IMR-90 (cell line): ENCODE results near the gene CD276. TPM values are rescaled to one million over a fixed set of nuclear protein-coding genes. Genes with fewer than 3 reads are reported as not detected.

Source experiments
- ATAC-seq: fragments of 200-7000 bp; cut with Tn5 transposase; 2 replicates; pipeline ENCODE4 v1.9.1; 2020; ENCODE audit warnings: low read depth, mild to moderate bottlenecking, moderate library complexity
- BruUV-seq: library from RNA; stranded (reverse); fragments of 400-500 nt; replicated peaks from 2 replicates; lab custom pipeline; 2021; lab: Mats Ljungman, UMichigan
- CTCF ChIA-PET: fragments of 300-600 bp; formaldehyde crosslinking; extraction: SDS; loops from one replicate; lab custom pipeline; 2021; ENCODE audit warnings: antibody characterized with exemption; lab: Yijun Ruan, JAX
- POLR2A ChIA-PET: fragments of 300-600 bp; sonication (Branson Sonifier 250); formaldehyde crosslinking; loops from one replicate; lab custom pipeline; 2022; ENCODE audit warnings: antibody characterized with exemption; ENCODE audit not compliant: unreplicated experiment; lab: Charles Lee
- DNase-seq: peaks from one replicate; pipeline ENCODE4 v3.0.0; 2013
- H2AFZ ChIP-seq: replicated peaks from 2 replicates; pipeline ENCODE3; 2013; ENCODE audit warnings: low read length, mild to moderate bottlenecking; ENCODE audit not compliant: poor library complexity
- H2AK5ac ChIP-seq: 2 replicates; pipeline ENCODE4 v1.6.1; 2013; ENCODE audit warnings: low read depth, low read length, inconsistent platforms
- H2AK9ac ChIP-seq: replicated peaks from 2 replicates; pipeline ENCODE3; 2013; ENCODE audit warnings: mild to moderate bottlenecking, low read depth, low read length, moderate library complexity; ENCODE audit not compliant: poor library complexity
- H2BK120ac ChIP-seq: 2 replicates; pipeline ENCODE4 v1.6.1; 2013; ENCODE audit warnings: low read depth, low read length, inconsistent platforms
- H2BK15ac ChIP-seq: 3 replicates; pipeline ENCODE4 v1.6.1; 2013; ENCODE audit warnings: low read depth, low read length, inconsistent platforms
- H2BK20ac ChIP-seq: 2 replicates; pipeline ENCODE4 v1.6.1; 2013; ENCODE audit warnings: low read depth, mild to moderate bottlenecking, inconsistent platforms, low read length, moderate library complexity
- H2BK5ac ChIP-seq: 2 replicates; pipeline ENCODE4 v1.6.1; 2013; ENCODE audit warnings: mild to moderate bottlenecking, low read depth, low read length, inconsistent platforms; ENCODE audit not compliant: poor library complexity, severe bottlenecking
- H3K14ac ChIP-seq: replicated peaks from 2 replicates; pipeline ENCODE4 v1.6.1; 2013; ENCODE audit warnings: low read depth, low read length, inconsistent platforms
- H3K18ac ChIP-seq: 2 replicates; pipeline ENCODE4 v1.6.1; 2013; ENCODE audit warnings: low read depth, low read length, control low read depth
- H3K23ac ChIP-seq: 2 replicates; pipeline ENCODE4 v1.6.1; 2013; ENCODE audit warnings: low read depth, low read length, inconsistent platforms
- H3K27ac ChIP-seq: 2 replicates; pipeline ENCODE4 v1.5.1; 2013; ENCODE audit warnings: mild to moderate bottlenecking, control low read depth, low read length; ENCODE audit not compliant: insufficient read depth
- H3K27me3 ChIP-seq: 2 replicates; pipeline ENCODE4 v1.6.1; 2013; ENCODE audit warnings: low read length; ENCODE audit not compliant: control insufficient read depth, insufficient read depth
- H3K36me3 ChIP-seq: 2 replicates; pipeline ENCODE4 v1.6.1; 2013; ENCODE audit warnings: low read length, mixed read lengths; ENCODE audit not compliant: control insufficient read depth, insufficient read depth
- H3K4ac ChIP-seq: 2 replicates; pipeline ENCODE4 v1.6.1; 2013; ENCODE audit warnings: low read depth, low read length, inconsistent platforms
- H3K4me1 ChIP-seq: 2 replicates; pipeline ENCODE4 v1.6.1; 2013; ENCODE audit warnings: low read length, mixed read lengths; ENCODE audit not compliant: control insufficient read depth, insufficient read depth
- H3K4me2 ChIP-seq: 2 replicates; pipeline ENCODE4 v1.6.1; 2013; ENCODE audit warnings: low read depth, mild to moderate bottlenecking, control low read depth, low read length, moderate library complexity
- H3K4me3 ChIP-seq: 2 replicates; pipeline ENCODE4 v1.5.1; 2013; ENCODE audit warnings: low read depth, mild to moderate bottlenecking, control low read depth, low read length, moderate library complexity; ENCODE audit not compliant: insufficient read depth
- H3K56ac ChIP-seq: 2 replicates; pipeline ENCODE4 v1.6.1; 2013; ENCODE audit warnings: low read length, inconsistent platforms; ENCODE audit not compliant: insufficient read depth; ENCODE audit errors: extremely low read depth
- H3K79me1 ChIP-seq, 2 experiments: 2 replicates each; pipeline ENCODE4 v1.6.1; 2013; ENCODE audit warnings: low read length in 2 of 2, inconsistent platforms in 1 of 2, low read depth in 1 of 2
- H3K9ac ChIP-seq: 2 replicates; pipeline ENCODE4 v1.6.1; 2013; ENCODE audit warnings: low read depth, low read length, control low read depth
- H3K9me1 ChIP-seq: 2 replicates; pipeline ENCODE4 v1.6.1; 2013; ENCODE audit warnings: low read length, inconsistent platforms; ENCODE audit not compliant: insufficient read depth
- H3K9me3 ChIP-seq: 2 replicates; pipeline ENCODE4 v1.6.1; 2013; ENCODE audit warnings: low read length; ENCODE audit not compliant: control insufficient read depth, insufficient read depth
- H4K20me1 ChIP-seq: 2 replicates; pipeline ENCODE4 v1.6.1; 2013; ENCODE audit warnings: low read length, inconsistent platforms; ENCODE audit not compliant: insufficient read depth
- H4K5ac ChIP-seq: 2 replicates; pipeline ENCODE4 v1.6.1; 2013; ENCODE audit warnings: mild to moderate bottlenecking, low read depth, low read length, control low read depth
- H4K8ac ChIP-seq, 2 experiments: 2 replicates each; pipeline ENCODE4 v1.6.1; 2013; ENCODE audit warnings: low read depth in 2 of 2, low read length in 2 of 2, control low read depth in 1 of 2, inconsistent platforms in 1 of 2
- H4K91ac ChIP-seq: 2 replicates; pipeline ENCODE4 v1.6.1; 2013; ENCODE audit warnings: low read depth, low read length, inconsistent platforms; ENCODE audit not compliant: insufficient read depth
- BHLHE40 ChIP-seq: fragments of 150-350 bp; IDR thresholded peaks from 2 replicates; pipeline ENCODE4 v1.6.1; 2016; ENCODE audit warnings: mild to moderate bottlenecking, low read depth, low read length
- CEBPB ChIP-seq: IDR thresholded peaks from 2 replicates; pipeline ENCODE4 v1.6.1; 2012; ENCODE audit warnings: low read depth, low read length, improper control_type of control experiment
- CHD1 ChIP-seq: IDR thresholded peaks from 2 replicates; pipeline ENCODE4 v1.6.1; 2012; ENCODE audit warnings: low read depth, low read length, improper control_type of control experiment
- FOS ChIP-seq: fragments of 150-350 bp; IDR thresholded peaks from 2 replicates; pipeline ENCODE4 v1.6.1; 2016; ENCODE audit warnings: low read depth, low read length
- MAFK ChIP-seq: IDR thresholded peaks from 2 replicates; pipeline ENCODE4 v1.6.1; 2012; ENCODE audit warnings: low read depth, low read length, improper control_type of control experiment
- MAZ ChIP-seq: IDR thresholded peaks from 2 replicates; pipeline ENCODE4 v1.6.1; 2012; ENCODE audit warnings: low read depth, mild to moderate bottlenecking, low read length, improper control_type of control experiment, moderate library complexity, borderline replicate concordance
- MXI1 ChIP-seq: IDR thresholded peaks from 2 replicates; pipeline ENCODE4 v1.6.1; 2012; ENCODE audit warnings: low read depth, mild to moderate bottlenecking, low read length, moderate library complexity, borderline replicate concordance
- NFE2L2 ChIP-seq: fragments of 150-350 bp; IDR thresholded peaks from 2 replicates; pipeline ENCODE4 v1.6.1; 2016; ENCODE audit warnings: low read depth, mild to moderate bottlenecking, low read length
- POLR2A ChIP-seq: IDR thresholded peaks from 2 replicates; pipeline ENCODE4 v1.6.1; 2012; ENCODE audit warnings: mild to moderate bottlenecking, low read depth, low read length
- RAD21 ChIP-seq: IDR thresholded peaks from 2 replicates; pipeline ENCODE4 v1.6.1; 2012; ENCODE audit warnings: low read length, improper control_type of control experiment
- RCOR1 ChIP-seq: IDR thresholded peaks from 2 replicates; pipeline ENCODE4 v1.6.1; 2012; ENCODE audit warnings: mild to moderate bottlenecking, low read length, improper control_type of control experiment; ENCODE audit not compliant: insufficient replicate concordance
- RFX5 ChIP-seq: IDR thresholded peaks from 2 replicates; pipeline ENCODE4 v1.8.0; 2012; ENCODE audit warnings: low read depth, mild to moderate bottlenecking, low read length, moderate library complexity
- SMC3 ChIP-seq: fragments of 150-350 bp; IDR thresholded peaks from 2 replicates; pipeline ENCODE4 v1.6.1; 2016; ENCODE audit warnings: low read depth, mild to moderate bottlenecking, antibody characterized with exemption, low read length, moderate library complexity
- WGBS, 2 experiments: methylation state at CpG; one replicate each; pipeline versions ENCODE4 v1.1.5 to v1.1.7; 2013; ENCODE audit warnings: missing lambda C conversion rate in 2 of 2; ENCODE audit not compliant: insufficient read length in 1 of 2; ENCODE audit errors: extremely low coverage in 2 of 2; 5-methylcytosine and 5-hydroxymethylcytosine counted together
- dilution Hi-C: fragments of 300-500 bp; cut with HindIII; formaldehyde crosslinking; loops from one replicate; pipeline ENCODE4 v1.14.3; 2018; ENCODE audit warnings: low sequenced_read_pairs; ENCODE audit not compliant: unreplicated experiment
- in situ Hi-C: fragments of 300-500 bp; cut with MboI; formaldehyde crosslinking; loops from 3 replicates; pipeline ENCODE4 v1.14.3; 2019; ENCODE audit warnings: low sequenced_read_pairs, inconsistent platforms, mixed read lengths
- intact Hi-C: fragments of 100-400 bp; cut with micrococcal nuclease; formaldehyde crosslinking; loops from 2 replicates; pipeline ENCODE4 v1.10.0; 2022
- polyA plus RNA-seq, 3 experiments: library from polyadenylated mRNA; depleted of rRNA; stranded (reverse); fragments of >200 nt; gene quantifications; 2 replicates each; pipeline ENCODE4 v1.2.3, GENCODE V29; 2012; ENCODE audit warnings: low replicate concordance in 1 of 3
- total RNA-seq: library from RNA; depleted of rRNA; stranded (reverse); fragments of >200 nt; gene quantifications from 2 replicates; pipeline ENCODE4 v1.2.3, GENCODE V29; 2012
- TF ChIP-seq, protein P1 (sequence below): fragments of 150-350 bp; IDR thresholded peaks from 2 replicates; pipeline ENCODE4 v1.6.1; 2017; ENCODE audit warnings: mild to moderate bottlenecking, antibody characterized with exemption, low read length, low read depth
- TF ChIP-seq, protein P2 (sequence below): fragments of 150-350 bp; IDR thresholded peaks from 2 replicates; pipeline ENCODE4 v1.6.1; 2016; ENCODE audit warnings: low read depth, mild to moderate bottlenecking, low read length, moderate library complexity, borderline replicate concordance
- TF ChIP-seq, protein P3 (sequence below): conservative IDR thresholded peaks from 2 replicates; pipeline ENCODE4 v1.5.1; 2012; ENCODE audit warnings: mild to moderate bottlenecking, low read depth, low read length, improper control_type of control experiment

The CD276 gene
- total and polyA plus RNA-seq, 2 of the 4 experiments (the other 2 are of a cell fraction): 30.8 to 149 TPM

DNA sequence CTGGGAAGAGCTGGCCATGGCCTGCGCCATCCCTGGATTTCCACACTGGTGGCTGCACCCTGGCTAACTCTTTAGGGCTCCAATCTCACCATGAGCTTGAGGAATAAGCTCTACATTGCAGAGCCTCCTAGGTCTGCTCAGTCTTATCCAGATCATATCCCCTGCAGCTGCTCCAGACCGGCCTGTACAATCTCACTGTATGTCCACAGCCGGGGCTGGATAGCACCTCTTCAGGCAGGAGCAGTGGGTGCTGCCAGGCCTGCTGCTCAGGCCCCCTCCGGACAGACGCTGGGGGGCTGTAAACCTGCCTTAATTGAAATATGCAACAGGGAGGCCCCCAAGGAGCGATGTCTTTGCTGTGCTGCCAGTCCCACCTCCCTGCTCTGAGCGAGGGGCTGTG is 53.4 kb downstream of the CD276 start:
- in situ Hi-C loops: no loop called here
- H3K14ac ChIP-seq: no peak overlapping the region
- H2AK9ac ChIP-seq: no peak overlapping the region
- no peak overlapping the region for H3K18ac ChIP-seq
- no peaks in the 10 kb centered on the region for H4K20me1 ChIP-seq
- no peak overlapping the region for H3K4me3 ChIP-seq
- WGBS, 2 experiments: no CpG with 5 or more reads among the region's 7 CpGs
- H3K9me1 ChIP-seq: no peaks in the 10 kb centered on the region
- no peak overlapping the region for H2BK5ac ChIP-seq
- no peak overlapping the region for H2BK20ac ChIP-seq
- no peaks in the 10 kb centered on the region for H3K36me3 ChIP-seq
- H4K5ac ChIP-seq: no peak overlapping the region
- H3K27ac ChIP-seq: no peak overlapping the region
- H3K4ac ChIP-seq: no peak overlapping the region
- no peak overlapping the region for H2BK120ac ChIP-seq
- ATAC-seq (no peak), DNase-seq (no peak)
- H2AK5ac ChIP-seq: no peak overlapping the region
- peaks cover 38% of the 10 kb centered on the region for H3K27me3 ChIP-seq
- no peaks in the 10 kb centered on the region for H3K9me3 ChIP-seq
- BruUV-seq: no TSS peak
- intact Hi-C loops: no loop called here
- no peak overlapping the region for H4K91ac ChIP-seq
- no peak overlapping the region for H2BK15ac ChIP-seq
- H3K56ac ChIP-seq: no peak overlapping the region
- ChIA-PET POLR2A (no interaction called here), CTCF (no interaction called here)
- no peak overlapping the region for H3K9ac ChIP-seq
- no peak overlapping the region for H4K8ac ChIP-seq
- TF ChIP-seq RFX5: no peak
- no peak for TF ChIP-seq BHLHE40
- no peak for TF ChIP-seq NFE2L2
- TF ChIP-seq FOS: no peak
- no peak for TF ChIP-seq CEBPB
- no peak for TF ChIP-seq POLR2A
- TF ChIP-seq, protein P1, sequence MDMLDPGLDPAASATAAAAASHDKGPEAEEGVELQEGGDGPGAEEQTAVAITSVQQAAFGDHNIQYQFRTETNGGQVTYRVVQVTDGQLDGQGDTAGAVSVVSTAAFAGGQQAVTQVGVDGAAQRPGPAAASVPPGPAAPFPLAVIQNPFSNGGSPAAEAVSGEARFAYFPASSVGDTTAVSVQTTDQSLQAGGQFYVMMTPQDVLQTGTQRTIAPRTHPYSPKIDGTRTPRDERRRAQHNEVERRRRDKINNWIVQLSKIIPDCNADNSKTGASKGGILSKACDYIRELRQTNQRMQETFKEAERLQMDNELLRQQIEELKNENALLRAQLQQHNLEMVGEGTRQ: no peak
- no peak for TF ChIP-seq MXI1
- TF ChIP-seq MAFK: no peak
- no peak for TF ChIP-seq SMC3
- TF ChIP-seq RCOR1: no peak
- TF ChIP-seq CHD1: no peak
- TF ChIP-seq RAD21: no peak
- TF ChIP-seq MAZ: no peak
- TF ChIP-seq, protein P2, sequence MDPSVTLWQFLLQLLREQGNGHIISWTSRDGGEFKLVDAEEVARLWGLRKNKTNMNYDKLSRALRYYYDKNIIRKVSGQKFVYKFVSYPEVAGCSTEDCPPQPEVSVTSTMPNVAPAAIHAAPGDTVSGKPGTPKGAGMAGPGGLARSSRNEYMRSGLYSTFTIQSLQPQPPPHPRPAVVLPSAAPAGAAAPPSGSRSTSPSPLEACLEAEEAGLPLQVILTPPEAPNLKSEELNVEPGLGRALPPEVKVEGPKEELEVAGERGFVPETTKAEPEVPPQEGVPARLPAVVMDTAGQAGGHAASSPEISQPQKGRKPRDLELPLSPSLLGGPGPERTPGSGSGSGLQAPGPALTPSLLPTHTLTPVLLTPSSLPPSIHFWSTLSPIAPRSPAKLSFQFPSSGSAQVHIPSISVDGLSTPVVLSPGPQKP: no peak
- TF ChIP-seq, protein P3, sequence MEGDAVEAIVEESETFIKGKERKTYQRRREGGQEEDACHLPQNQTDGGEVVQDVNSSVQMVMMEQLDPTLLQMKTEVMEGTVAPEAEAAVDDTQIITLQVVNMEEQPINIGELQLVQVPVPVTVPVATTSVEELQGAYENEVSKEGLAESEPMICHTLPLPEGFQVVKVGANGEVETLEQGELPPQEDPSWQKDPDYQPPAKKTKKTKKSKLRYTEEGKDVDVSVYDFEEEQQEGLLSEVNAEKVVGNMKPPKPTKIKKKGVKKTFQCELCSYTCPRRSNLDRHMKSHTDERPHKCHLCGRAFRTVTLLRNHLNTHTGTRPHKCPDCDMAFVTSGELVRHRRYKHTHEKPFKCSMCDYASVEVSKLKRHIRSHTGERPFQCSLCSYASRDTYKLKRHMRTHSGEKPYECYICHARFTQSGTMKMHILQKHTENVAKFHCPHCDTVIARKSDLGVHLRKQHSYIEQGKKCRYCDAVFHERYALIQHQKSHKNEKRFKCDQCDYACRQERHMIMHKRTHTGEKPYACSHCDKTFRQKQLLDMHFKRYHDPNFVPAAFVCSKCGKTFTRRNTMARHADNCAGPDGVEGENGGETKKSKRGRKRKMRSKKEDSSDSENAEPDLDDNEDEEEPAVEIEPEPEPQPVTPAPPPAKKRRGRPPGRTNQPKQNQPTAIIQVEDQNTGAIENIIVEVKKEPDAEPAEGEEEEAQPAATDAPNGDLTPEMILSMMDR: no peak
- no peak overlapping the region for H3K23ac ChIP-seq
- dilution Hi-C loops: no loop called here
- no peaks in the 10 kb centered on the region for H3K79me1 ChIP-seq
- no peak overlapping the region for H3K4me2 ChIP-seq
- H3K4me1 ChIP-seq: no peaks in the 10 kb centered on the region
- no peak overlapping the region for H2AFZ ChIP-seq
